WTC11 (cell line): ENCODE results near the gene CCDC71. TPM values are rescaled to one million over a fixed set of nuclear protein-coding genes. Genes with fewer than 3 reads are reported as not detected.
A peak's percentile ranks its signal among the peaks of the same experiment; 100 is the strongest.

Source experiments
- ATAC-seq: fragments of 200-7000 bp; cut with Tn5 transposase; 2 replicates; pipeline ENCODE4 v1.10.0; 2021; ENCODE audit warnings: mild to moderate bottlenecking, moderate library complexity
- CTCF ChIA-PET: fragments of 300-600 bp; sonication (Branson Sonifier 250); formaldehyde crosslinking; loops from one replicate; lab custom pipeline; 2021; ENCODE audit warnings: antibody characterized with exemption; lab: Charles Lee
- POLR2A ChIA-PET: fragments of 350-600 bp; sonication (Branson Sonifier 250); formaldehyde crosslinking; loops from one replicate; lab custom pipeline; 2021; ENCODE audit warnings: antibody characterized with exemption; lab: Charles Lee
- DNase-seq: peaks from one replicate; pipeline ENCODE4 v3.0.0; 2021; ENCODE audit warnings: low spot score
- H3K27ac Mint-ChIP-seq: 2 replicates; pipeline ENCODE4 v1.8.0; 2021; ENCODE audit warnings: mixed read lengths
- H3K27me3 Mint-ChIP-seq: 2 replicates; pipeline ENCODE4 v1.8.0; 2021; ENCODE audit warnings: low read depth, mild to moderate bottlenecking, moderate library complexity, mixed read lengths
- H3K36me3 Mint-ChIP-seq: 2 replicates; pipeline ENCODE4 v1.8.0; 2021; ENCODE audit warnings: mixed read lengths
- H3K4me1 Mint-ChIP-seq: 2 replicates; pipeline ENCODE4 v1.8.0; 2022; ENCODE audit warnings: mixed read lengths
- H3K4me3 Mint-ChIP-seq: 2 replicates; pipeline ENCODE4 v1.8.0; 2021; ENCODE audit warnings: mild to moderate bottlenecking, moderate library complexity, mixed read lengths
- H3K9me3 Mint-ChIP-seq: 2 replicates; pipeline ENCODE4 v1.8.0; 2021; ENCODE audit warnings: mixed read lengths
- E2F5 ChIP-seq: sonication (generic); formaldehyde crosslinking; IDR thresholded peaks from 2 replicates; pipeline ENCODE4 v1.8.1; 2022; ENCODE audit warnings: mild to moderate bottlenecking, moderate library complexity, missing genetic modification reagents
- FOXJ3 ChIP-seq: sonication (generic); formaldehyde crosslinking; IDR thresholded peaks from 2 replicates; pipeline ENCODE4 v1.9.0; 2021; ENCODE audit warnings: missing genetic modification reagents, mild to moderate bottlenecking, borderline replicate concordance
- FOXK1 ChIP-seq: sonication (generic); formaldehyde crosslinking; IDR thresholded peaks from 2 replicates; pipeline ENCODE4 v1.8.0; 2022; ENCODE audit warnings: mild to moderate bottlenecking, moderate library complexity, missing genetic modification reagents
- KAT7 ChIP-seq: sonication (generic); formaldehyde crosslinking; IDR thresholded peaks from 2 replicates; pipeline ENCODE4 v1.8.1; 2023; ENCODE audit warnings: missing genetic modification reagents, mild to moderate bottlenecking, borderline replicate concordance
- NR2C2 ChIP-seq: sonication (generic); formaldehyde crosslinking; IDR thresholded peaks from 2 replicates; pipeline ENCODE4 v1.8.0; 2022; ENCODE audit warnings: mild to moderate bottlenecking, missing genetic modification reagents
- RORB ChIP-seq: fragments of 250-450 bp; sonication (Bioruptor Pico); IDR thresholded peaks from 2 replicates; pipeline ENCODE4 v1.9.0; 2021; ENCODE audit warnings: mild to moderate bottlenecking
- SMAD3 ChIP-seq: sonication (generic); formaldehyde crosslinking; IDR thresholded peaks from 2 replicates; pipeline ENCODE4 v1.8.0; 2022; ENCODE audit warnings: missing genetic modification reagents, mild to moderate bottlenecking, borderline replicate concordance
- SOX15 ChIP-seq: fragments of 250-450 bp; sonication (Bioruptor Pico); IDR thresholded peaks from 2 replicates; pipeline ENCODE4 v1.9.0; 2021; ENCODE audit warnings: mild to moderate bottlenecking
- ZBTB43 ChIP-seq: sonication (generic); formaldehyde crosslinking; IDR thresholded peaks from 2 replicates; pipeline ENCODE4 v1.8.1; 2023; ENCODE audit warnings: mild to moderate bottlenecking, missing genetic modification reagents
- ZNF138 ChIP-seq: sonication (generic); formaldehyde crosslinking; conservative IDR thresholded peaks from 2 replicates; pipeline ENCODE4 v1.8.1; 2022; ENCODE audit warnings: mild to moderate bottlenecking, moderate library complexity, missing genetic modification reagents
- ZNF232 ChIP-seq: sonication (generic); formaldehyde crosslinking; IDR thresholded peaks from 2 replicates; pipeline ENCODE4 v1.8.0; 2022; ENCODE audit warnings: mild to moderate bottlenecking, missing genetic modification reagents
- ZNF263 ChIP-seq: sonication (generic); formaldehyde crosslinking; IDR thresholded peaks from 2 replicates; pipeline ENCODE4 v1.8.1; 2022; ENCODE audit warnings: low read depth, mild to moderate bottlenecking, moderate library complexity, missing genetic modification reagents
- ZNF416 ChIP-seq: fragments of 250-450 bp; sonication (Bioruptor Pico); IDR thresholded peaks from 2 replicates; pipeline ENCODE4 v1.9.0; 2021; ENCODE audit warnings: mild to moderate bottlenecking, inconsistent platforms
- ZNF532 ChIP-seq: fragments of 250-450 bp; sonication (Bioruptor Pico); IDR thresholded peaks from 2 replicates; pipeline ENCODE4 v1.9.0; 2021; ENCODE audit warnings: mild to moderate bottlenecking, borderline replicate concordance
- total RNA-seq: library from RNA; stranded (reverse); gene quantifications from 3 replicates; pipeline ENCODE4 v1.2.3, GENCODE V29; 2021
- TF ChIP-seq, protein P1 (sequence below): fragments of 250-450 bp; sonication (Bioruptor Pico); IDR thresholded peaks from 2 replicates; pipeline ENCODE4 v1.9.0; 2021; ENCODE audit warnings: mild to moderate bottlenecking
- TF ChIP-seq, protein P2 (sequence below): sonication (generic); formaldehyde crosslinking; IDR thresholded peaks from 2 replicates; pipeline ENCODE4 v1.8.1; 2023; ENCODE audit warnings: mild to moderate bottlenecking, missing genetic modification reagents, moderate library complexity

CCDC71 gene
- total RNA-seq, 1 experiment from 2014 or later, result 29.8 TPM

- Mint-ChIP-seq H3K27ac (no peak overlapping the region), H3K4me3 (no peak overlapping the region), H3K27me3 (peaks cover 19% of the 10 kb centered on the region), H3K36me3 (peaks cover 2% of the 10 kb centered on the region; the same call in 1 of the 2 replicates), H3K4me1 (peaks cover 12% of the 10 kb centered on the region), H3K9me3 (peaks cover 6% of the 10 kb centered on the region)
- ChIA-PET CTCF (interaction anchor here (1.2 kb wide), 1 partner anchor 36 kb away, joined by 7 read pairs; the partner anchor contains the start of gene KLHDC8B), POLR2A (no interaction called here)
- ATAC-seq (no peak), DNase-seq (no peak)
- TF ChIP-seq ZNF416 (CRISPR knock-in tag) (no peak), NR2C2 (CRISPR knock-in tag) (no peak), SOX15 (CRISPR knock-in tag) (no peak), SMAD3 (no peak), RORB (no peak), E2F5 (CRISPR knock-in tag) (no peak), ZBTB43 (no peak), ZNF138 (CRISPR knock-in tag) (no peak), KAT7 (CRISPR knock-in tag) (no peak), FOXK1 (CRISPR knock-in tag) (no peak), ZNF532 (no peak), FOXJ3 (CRISPR knock-in tag) (no peak)
- TF ChIP-seq, protein P1, sequence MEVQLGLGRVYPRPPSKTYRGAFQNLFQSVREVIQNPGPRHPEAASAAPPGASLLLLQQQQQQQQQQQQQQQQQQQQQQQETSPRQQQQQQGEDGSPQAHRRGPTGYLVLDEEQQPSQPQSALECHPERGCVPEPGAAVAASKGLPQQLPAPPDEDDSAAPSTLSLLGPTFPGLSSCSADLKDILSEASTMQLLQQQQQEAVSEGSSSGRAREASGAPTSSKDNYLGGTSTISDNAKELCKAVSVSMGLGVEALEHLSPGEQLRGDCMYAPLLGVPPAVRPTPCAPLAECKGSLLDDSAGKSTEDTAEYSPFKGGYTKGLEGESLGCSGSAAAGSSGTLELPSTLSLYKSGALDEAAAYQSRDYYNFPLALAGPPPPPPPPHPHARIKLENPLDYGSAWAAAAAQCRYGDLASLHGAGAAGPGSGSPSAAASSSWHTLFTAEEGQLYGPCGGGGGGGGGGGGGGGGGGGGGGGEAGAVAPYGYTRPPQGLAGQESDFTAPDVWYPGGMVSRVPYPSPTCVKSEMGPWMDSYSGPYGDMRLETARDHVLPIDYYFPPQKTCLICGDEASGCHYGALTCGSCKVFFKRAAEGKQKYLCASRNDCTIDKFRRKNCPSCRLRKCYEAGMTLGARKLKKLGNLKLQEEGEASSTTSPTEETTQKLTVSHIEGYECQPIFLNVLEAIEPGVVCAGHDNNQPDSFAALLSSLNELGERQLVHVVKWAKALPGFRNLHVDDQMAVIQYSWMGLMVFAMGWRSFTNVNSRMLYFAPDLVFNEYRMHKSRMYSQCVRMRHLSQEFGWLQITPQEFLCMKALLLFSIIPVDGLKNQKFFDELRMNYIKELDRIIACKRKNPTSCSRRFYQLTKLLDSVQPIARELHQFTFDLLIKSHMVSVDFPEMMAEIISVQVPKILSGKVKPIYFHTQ (CRISPR knock-in tag), result no peak
Observed at GRCh38 chr3:49135499-49135898, 30.6 kb downstream of the CCDC71 start.

- H3K4me1 Mint-ChIP-seq, result peaks cover 12% of the 10 kb centered on the region
- H3K9me3 Mint-ChIP-seq, result no peaks in the 10 kb centered on the region
- ATAC-seq (no peak), DNase-seq (no peak)
- peaks cover 11% of the 10 kb centered on the region for H3K27me3 Mint-ChIP-seq
- H3K4me3 Mint-ChIP-seq, result peak overlapping the region; percentile 56
- H3K36me3 Mint-ChIP-seq, result no peaks in the 10 kb centered on the region
- peak overlapping the region; percentile 11; the same call in 1 of the 2 replicates for H3K27ac Mint-ChIP-seq
- ChIA-PET CTCF (interaction anchor here (0.9 to 3.4 kb wide), 4 partner anchors 29 to 40 kb away, joined by 3 to 36 read pairs (median 14); partner anchors contain the start of genes KLHDC8B and QRICH1), POLR2A (interaction anchor here (0.6 to 1.2 kb wide), 3 partner anchors 14 to 111 kb away, joined by 3 to 9 read pairs (median 3); partner anchors contain the start of genes QRICH1 and USP19)
- TF ChIP-seq, protein P2, sequence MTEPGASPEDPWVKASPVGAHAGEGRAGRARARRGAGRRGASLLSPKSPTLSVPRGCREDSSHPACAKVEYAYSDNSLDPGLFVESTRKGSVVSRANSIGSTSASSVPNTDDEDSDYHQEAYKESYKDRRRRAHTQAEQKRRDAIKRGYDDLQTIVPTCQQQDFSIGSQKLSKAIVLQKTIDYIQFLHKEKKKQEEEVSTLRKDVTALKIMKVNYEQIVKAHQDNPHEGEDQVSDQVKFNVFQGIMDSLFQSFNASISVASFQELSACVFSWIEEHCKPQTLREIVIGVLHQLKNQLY (CRISPR knock-in tag), result no peak
- TF ChIP-seq ZNF263 (no peak), ZNF232 (CRISPR knock-in tag) (no peak)
Observed at GRCh38 chr3:49134471-49135265, 31.5 kb downstream of the CCDC71 start.
